GM15510 (cell line): ENCODE data around the gene LGALSL.

Source experiments
- POLR2A ChIP-seq: IDR thresholded peaks from 3 replicates; pipeline ENCODE4 v1.6.1; 2011; ENCODE audit warnings: borderline replicate concordance; ENCODE audit not compliant: insufficient read length; ENCODE audit errors: extremely low read depth

LGALSL gene

DNA sequence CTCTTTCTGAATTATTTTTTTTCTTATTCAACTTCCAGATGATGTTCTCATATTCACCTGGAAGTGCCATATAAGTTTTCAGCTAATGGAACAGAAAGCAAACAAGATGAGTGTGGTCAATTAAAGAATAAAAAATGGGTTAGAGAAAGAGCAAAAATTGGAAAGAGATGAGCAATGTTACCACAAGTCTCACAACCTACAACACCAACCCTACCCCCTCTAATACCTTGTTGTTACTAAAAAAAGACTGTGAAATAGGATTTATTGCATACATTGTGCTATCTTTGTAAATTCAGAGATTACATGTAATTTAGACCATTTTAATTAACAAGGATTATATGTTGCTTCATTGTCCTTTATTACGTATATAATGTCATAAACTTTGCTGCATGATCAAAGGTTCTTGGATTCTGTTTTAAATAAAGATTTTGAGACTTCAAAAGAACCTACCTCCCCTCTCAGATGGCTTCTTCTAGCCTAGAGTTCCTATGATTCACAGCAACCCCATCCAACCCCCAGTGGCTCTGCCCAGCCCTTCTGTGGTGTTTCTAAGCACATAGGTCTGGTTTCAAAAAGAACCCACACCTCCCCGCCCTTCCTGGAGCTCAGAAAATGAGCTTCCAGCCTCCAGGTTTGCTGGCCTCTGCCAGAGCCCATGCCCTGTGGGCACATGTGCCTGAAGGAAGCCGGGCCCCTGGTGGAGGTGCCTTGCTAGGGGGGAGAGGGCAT lies 24.7 kb downstream of the LGALSL start:
- TF ChIP-seq POLR2A, result no peak

- no peak for TF ChIP-seq POLR2A
Observed at GRCh38 chr2:64479259-64480117, 25.5 kb downstream of the LGALSL start.

DNA sequence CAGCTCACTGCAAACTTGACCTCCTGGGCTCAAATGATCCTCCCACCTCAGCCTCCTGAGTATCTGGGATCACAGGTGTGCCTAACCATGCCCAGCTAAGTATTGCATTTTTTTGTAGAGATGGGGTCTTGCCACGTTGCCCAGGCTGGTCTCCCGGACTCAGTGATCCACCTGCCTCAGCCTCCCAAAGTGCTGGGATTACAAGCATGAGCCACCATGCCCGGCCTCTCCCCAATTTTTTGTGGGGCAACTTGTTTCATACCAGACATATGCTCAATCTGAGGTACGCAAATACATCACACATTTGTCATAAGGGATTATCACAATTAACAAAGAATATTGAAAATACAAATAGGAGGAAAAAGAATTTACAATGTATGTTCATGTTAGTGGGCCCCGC lies 27.7 kb downstream of the LGALSL start:
- no peak for TF ChIP-seq POLR2A

DNA sequence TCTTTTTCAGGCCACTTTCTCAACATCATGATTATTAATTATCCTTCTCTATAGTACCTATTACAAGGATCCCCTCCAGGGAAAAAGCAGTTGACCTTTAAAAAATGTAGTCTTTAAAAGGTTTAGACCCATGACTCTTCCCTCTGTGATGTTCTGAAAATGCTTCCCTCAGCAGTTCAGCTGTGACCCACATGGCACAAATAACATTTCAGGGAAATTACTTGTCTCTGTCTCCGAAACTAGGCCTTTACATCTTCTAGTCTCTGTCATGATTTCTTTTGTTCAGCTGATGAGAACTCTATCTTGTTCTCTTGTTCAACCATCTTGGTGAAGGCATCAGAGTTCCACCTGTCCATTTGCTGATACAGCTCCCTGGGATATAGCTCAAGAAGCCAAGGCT lies 28.3 kb downstream of the LGALSL start:
- TF ChIP-seq POLR2A, result no peak

GRCh38 chr2:64482765-64483504 lies 29.0 kb downstream of the LGALSL start:
- no peak for TF ChIP-seq POLR2A

GRCh38 chr2:64485331-64485730 lies 31.4 kb downstream of the LGALSL start:
- TF ChIP-seq POLR2A, result no peak

DNA sequence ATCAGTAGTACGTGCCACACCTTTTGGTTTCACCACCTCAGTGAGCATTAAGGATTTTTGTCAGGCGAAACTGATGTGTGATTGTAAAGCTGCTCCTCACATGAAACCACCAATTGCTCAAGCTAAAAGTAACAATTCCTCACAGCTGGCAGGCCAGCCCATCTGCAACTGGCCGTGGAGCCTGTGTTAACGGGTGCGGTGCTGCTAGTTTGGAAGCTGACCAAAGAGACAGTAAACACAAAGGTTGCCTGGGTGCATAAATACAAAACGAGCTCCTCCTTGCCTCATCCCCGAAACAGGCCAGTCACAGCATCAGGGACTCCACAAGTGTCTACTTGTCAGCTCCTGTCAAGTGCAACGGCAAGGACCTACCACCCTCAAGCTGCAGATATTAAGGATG lies 32.0 kb downstream of the LGALSL start:
- no peak for TF ChIP-seq POLR2A

- no peak for TF ChIP-seq POLR2A
Observed at GRCh38 chr2:64487256-64488049, 33.5 kb downstream of the LGALSL start.

DNA sequence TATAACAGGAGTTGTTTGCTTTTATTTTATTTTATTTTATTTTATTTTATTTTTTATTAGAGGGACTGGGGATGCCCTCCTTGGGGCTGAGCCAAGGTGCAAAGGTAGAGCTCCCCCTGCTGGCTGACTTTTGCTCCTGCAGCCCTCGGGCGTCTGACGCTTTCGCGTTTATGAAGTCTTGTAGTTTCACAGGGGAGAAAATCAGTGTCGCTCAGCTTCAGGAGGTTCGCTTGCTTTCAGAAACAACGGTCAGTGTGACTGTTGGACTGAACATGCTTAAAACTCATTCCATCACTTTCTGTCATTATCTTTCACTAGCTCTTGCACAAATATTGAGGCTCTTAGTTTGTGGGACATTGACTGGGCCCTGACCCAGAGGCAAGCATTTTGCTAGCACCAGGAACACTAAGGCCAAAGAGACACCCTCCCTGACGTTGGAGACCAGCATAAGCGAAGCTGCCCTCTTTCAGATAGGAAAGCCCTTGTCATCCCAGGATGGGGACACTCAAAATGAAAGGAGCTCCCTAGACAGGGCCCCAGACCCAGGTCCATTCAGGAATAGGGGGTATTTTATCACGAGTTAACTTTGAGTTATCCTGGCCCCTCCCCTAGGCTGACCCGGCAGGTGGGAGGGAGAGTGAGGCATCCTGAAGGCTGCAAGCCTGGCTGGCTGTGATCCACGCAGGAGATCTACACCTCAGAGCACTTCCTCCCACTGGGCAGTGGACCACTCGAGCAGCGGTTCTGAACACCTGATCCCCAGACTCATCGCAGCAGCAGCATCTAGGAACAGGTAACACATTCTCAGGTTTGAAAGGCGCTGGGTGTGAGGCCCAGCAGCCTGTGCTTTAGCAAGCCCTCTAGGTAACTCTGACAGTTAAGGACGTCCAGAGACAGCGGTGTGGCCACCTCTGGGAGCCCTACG lies 34.4 kb downstream of the LGALSL start:
- no peak for TF ChIP-seq POLR2A

- no peak for TF ChIP-seq POLR2A
Observed at GRCh38 chr2:64489081-64489751, 35.3 kb downstream of the LGALSL start.

DNA sequence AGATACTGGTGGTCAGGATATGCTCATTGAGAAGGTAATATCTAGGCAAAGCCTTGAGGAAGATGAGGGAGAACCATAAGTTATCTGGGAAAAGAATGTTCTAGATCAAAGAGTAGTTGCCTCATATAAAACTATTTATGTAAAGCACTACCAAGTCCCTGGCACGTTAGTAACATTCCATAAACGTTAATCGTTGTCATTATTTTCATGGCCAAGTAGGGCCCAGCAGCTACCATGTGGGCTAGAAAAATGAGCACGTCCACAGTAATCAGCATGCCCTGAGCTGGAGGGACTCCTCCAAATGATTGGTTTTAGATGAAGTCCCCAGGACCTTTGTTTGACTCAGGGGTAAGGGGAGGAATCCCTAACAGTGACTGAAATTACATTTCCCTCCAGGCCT lies 37.5 kb downstream of the LGALSL start:
- no peak for TF ChIP-seq POLR2A

- TF ChIP-seq POLR2A, result no peak
Observed at GRCh38 chr2:64492272-64492671, 38.3 kb downstream of the LGALSL start.

DNA sequence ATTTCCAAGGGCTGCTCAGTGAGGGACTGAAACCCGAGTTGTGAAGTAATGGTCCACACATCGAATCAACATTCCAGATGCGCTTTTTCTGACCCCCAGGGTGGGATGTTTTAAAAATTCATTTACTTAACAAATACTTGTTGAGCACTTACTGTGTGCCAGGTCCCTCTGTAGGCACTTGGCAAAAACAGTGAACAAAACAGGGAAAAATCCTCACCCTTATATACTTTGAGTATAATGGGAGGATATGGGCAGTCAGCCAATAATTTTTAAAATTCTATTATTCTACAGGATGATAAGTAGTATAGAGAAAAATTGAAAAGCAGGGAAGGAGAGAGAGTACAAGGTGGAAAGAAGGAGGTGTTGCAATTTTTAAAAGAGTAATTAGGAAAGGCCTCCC lies 38.9 kb downstream of the LGALSL start:
- TF ChIP-seq POLR2A, result no peak
